Erythroblast (primary cell): ENCODE data around the gene ANKRD35.

Source experiments
- DNase-seq, 2 experiments: peaks; one replicate each; lab custom pipeline; 2025; lab: John Stamatoyannopoulos, UW
- GATA1 ChIP-seq: IDR thresholded peaks from 2 replicates; pipeline ENCODE4 v1.6.1; 2011; ENCODE audit warnings: low read depth, mild to moderate bottlenecking, control low read depth, low read length, moderate library complexity
- POLR2A ChIP-seq: IDR thresholded peaks from 2 replicates; pipeline ENCODE4 v1.6.1; 2011; ENCODE audit warnings: mild to moderate bottlenecking, low read length

Gene ANKRD35

DNA sequence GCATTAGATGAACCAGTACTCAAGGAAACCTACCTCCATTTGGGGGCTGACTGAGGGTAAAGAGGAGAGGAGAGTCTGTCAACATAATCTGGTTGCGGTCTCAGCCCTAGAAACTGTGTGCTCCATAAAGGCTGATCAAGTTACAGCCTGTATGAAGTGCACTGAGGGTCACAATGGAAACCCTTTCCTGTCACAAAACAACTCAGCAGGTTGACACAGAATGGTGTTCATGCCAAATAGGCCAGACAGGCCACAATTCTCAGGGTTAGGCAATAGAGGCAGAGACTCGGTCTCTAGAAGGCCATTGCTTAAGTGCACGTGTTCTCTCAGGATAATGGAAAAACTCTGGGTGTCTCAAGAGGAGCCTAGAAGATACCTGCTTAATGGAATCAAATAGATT lies 4.1 kb upstream of the ANKRD35 start:
- TF ChIP-seq GATA1 (no peak), POLR2A (no peak)
- no peak for DNase-seq

DNA sequence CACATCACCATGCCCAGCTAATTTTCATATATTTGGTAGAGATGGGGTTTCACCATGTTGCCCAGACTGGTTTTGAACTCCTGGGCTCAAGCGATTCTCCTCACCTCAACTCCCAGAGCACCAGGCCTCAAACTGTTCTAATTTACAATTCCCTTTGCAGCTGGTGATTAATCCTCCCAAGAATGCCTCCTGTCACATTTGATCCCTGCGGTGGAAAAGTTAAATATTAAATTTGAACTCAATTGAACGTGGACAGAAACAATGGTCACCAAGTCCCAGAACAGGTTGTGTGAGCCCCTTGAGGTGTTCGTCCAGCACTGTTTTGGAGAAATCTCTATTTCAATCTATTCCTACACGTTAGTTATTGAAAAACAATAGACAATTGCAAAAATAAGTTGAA lies 2.0 kb upstream of the ANKRD35 start:
- TF ChIP-seq GATA1, result no peak
- DNase-seq, result no peak

DNA sequence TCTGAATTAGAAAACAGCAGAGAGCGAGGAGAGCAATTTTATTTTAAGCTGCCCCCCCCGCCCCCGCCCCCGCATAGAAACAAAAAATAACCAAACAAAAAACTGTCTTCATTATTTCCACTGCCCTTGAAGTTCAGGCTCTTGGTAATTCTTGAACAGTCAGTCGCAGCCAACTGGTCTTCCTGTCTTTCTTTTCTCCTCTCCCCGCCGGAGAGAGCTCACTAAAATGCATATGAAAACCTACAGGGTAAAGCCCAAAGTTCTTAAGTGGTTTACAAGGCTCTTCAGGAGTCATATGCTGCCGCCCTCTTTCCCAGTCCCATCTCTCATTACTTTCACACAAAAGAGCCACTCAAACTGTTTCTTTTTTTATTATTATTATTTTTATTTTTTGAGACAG lies 1.1 kb upstream of the ANKRD35 start:
- TF ChIP-seq GATA1 (no peak), POLR2A (no peak)
- no peak for DNase-seq

DNA sequence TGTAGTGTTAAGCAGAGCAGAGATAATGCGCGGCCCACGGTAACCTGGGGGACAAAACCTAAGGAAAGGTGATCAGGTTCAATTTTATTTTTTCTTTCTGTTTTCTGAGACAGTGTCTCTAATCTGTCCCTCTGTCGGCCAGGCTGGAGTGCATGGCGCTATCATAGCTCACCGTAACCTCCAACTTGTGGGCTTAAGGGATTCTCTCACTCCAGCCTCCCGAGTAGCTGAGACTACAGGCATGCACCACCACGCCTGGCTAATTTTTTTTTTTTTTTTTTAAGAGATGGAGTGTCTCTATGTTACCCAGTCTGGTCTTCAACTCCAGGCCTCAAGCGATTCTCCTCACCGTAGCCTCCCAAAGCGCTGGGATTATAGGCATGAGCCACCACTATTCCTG lies 724 bp upstream of the ANKRD35 start:
- peak in 1 of 2 experiments; percentile 23 for DNase-seq
- TF ChIP-seq POLR2A, result no peak
- TF ChIP-seq GATA1, result no peak

DNA sequence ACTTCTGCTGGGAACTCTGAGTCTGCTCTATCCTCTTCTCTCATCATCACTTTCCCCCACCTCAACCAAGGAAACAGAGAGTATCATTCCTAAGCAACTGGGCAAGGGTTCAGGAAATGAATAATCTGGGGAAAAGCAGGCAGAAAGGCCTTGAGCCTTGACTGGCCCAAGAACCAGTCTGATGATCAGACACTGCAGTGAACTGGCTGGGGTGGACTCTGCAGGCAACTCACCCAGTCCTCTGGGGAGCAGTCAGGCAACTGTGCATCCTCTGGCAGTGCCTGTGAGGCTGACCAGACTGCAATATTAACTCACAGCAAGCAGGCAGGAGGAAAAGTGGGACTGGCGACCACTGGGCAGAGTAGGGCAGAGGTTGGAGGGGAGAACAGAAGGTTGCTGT lies 991 bp downstream of the ANKRD35 start:
- DNase-seq, result no peak
- no peak for TF ChIP-seq POLR2A

DNA sequence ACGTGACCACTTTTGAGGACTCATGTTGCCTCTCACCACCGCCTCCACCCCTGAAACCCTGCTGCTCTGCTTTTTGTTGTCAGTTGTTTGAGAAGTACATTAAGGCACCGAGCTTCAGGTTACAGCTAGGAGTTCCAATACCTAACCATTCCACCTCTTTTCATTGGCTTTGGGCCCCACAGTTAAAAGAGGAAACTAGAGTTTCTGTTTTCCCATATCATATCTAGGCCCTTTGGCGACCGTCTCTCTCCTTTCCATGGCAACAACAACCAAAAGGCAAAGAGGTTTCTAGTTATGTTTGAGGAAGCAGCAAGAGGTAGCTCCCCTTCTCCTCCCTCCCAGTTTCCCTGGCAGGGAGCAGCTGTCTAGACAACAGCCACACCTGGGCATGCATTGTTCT lies 5.9 kb downstream of the ANKRD35 start:
- TF ChIP-seq POLR2A (no peak), GATA1 (no peak)
- no peak for DNase-seq

DNA sequence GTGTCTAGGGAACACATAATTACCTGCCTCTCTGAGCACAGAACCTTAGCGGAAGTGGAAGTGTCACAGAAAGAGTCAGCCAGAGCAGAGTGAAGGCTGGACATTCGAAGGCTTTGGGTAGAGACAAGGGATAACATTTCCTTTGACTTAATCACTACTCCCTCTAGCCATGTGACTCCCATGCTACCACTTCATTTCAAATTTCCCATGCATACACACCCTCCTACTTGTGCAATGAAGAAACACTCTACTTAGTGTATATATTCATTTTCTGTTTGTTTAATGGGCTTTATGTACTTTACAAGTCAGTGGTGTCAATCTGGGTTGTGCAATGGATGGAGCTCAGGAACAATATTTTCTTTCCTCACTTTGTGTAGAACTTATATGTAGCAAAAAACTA lies 6.9 kb downstream of the ANKRD35 start:
- no peak for TF ChIP-seq POLR2A
- no peak for TF ChIP-seq GATA1

DNA sequence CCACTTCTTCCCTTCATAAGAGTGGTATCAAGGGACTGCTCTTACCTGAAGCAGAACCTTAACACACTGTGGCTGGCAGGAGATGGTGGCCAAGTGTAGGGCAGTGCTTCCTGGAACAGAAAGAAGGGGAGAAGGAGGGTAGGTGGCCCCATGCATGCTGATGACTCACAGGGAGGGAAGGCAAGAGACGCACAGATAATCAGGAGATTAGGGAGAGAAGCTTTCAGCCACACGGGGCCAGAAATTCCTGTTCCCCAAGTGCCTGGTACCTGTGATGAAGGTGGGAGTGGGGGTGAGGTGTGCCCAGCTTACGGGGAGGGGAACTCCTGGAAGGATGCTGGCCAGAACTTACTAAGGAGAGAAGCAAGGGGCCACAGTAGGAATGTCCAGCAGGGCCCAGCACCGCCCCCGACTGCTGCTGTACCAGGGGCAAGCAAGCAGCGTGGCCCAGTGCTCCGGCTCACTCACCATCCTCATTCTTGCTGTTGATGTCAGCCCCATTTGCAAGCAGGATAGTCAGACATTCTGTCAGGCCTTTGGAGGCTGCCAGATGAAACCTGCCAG lies 7.7 kb downstream of the ANKRD35 start:
- no peak for TF ChIP-seq GATA1
- no peak for TF ChIP-seq POLR2A
- peak; percentile 46 to 64 for DNase-seq

More for the DNA sequence above, 6.9 kb downstream of the ANKRD35 start:
- DNase-seq, result no peak

DNA sequence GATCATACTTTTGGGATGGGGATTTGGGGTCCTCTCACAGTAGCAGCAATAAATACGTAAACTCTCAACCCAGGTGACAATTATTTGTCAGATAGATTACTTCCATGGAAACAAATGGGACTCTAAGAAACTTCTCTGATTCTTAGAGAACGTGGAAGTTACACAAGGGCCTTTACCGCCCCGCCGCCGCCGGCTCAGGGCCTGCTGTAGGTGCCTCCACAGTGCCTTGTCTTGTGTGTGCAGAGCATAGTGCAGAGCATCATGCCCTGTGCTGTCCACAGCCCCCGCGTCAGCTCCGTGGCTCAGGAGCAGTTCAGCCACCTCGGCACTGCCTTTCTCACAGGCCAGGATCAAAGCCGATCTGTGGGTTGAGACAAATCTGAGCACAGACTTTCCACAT lies 11.0 kb downstream of the ANKRD35 start:
- TF ChIP-seq GATA1, result no peak
- no peak for TF ChIP-seq POLR2A
- DNase-seq, result no peak

DNA sequence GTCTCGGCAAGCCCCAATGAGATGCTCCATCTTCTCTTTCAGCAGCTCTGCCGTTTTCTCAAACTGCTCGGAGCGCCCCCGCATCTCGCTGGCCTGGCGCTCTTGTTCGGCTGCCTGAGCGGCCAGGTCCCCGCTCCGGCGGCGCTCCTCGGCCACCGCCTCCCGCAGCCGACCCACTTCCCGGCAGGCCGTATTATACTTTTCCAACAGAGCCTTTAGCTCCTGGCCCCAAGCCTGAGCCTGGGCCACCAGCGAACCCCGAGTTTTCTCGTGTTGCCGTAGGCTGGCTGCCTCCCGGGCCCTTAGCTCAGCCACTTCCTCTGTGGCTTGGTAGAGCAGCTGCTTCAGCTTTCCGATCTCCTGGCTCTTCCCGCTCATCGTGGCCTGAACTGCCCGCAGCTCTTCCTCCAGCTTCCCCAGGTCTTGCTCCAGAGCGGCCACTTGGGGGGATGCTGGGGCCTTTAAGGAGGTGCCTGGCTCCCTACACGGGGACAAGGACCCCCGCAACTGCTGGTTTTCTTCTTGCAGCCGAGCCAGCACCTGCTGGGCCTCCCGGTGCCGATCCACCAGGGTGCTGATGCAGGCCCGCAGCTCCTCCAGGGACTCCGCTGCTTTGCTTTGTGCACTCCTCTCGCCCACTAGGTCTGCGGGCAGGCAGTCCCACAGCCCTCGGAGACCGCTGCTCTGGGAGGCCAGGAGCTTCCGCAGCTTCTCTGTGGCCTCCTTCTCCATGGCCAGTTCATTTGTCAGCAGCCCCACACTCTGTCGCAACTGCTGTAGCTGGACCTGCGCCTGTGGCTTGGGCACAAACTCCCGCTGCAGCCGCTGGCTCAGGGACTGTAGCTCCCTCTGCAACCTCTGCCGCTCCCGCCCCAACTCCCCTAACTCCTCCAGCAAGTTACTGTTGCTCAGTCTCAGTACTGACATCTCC lies 13.4 kb downstream of the ANKRD35 start:
- DNase-seq, result no peak
- TF ChIP-seq GATA1 (no peak), POLR2A (no peak)

DNA sequence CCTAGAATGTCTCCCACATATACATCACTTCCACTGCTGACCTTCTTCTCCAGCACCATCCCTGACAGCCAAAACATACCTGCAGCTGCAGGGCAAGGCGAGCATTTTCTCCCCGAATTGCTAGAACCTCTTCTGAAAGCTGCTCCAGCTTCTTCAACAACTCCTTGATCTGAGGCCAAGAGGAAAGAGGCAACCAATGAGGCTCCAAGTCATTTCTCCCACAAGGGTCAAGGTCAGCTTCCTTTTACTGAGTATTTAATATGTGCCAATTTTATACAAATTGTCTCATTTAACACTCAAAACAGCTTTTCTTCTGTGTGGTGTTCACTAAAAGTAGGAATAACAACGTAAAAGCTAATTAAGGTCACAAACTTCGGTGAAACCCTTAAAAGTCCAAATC lies 17.4 kb downstream of the ANKRD35 start:
- no peak for DNase-seq
- TF ChIP-seq POLR2A (no peak), GATA1 (no peak)

DNA sequence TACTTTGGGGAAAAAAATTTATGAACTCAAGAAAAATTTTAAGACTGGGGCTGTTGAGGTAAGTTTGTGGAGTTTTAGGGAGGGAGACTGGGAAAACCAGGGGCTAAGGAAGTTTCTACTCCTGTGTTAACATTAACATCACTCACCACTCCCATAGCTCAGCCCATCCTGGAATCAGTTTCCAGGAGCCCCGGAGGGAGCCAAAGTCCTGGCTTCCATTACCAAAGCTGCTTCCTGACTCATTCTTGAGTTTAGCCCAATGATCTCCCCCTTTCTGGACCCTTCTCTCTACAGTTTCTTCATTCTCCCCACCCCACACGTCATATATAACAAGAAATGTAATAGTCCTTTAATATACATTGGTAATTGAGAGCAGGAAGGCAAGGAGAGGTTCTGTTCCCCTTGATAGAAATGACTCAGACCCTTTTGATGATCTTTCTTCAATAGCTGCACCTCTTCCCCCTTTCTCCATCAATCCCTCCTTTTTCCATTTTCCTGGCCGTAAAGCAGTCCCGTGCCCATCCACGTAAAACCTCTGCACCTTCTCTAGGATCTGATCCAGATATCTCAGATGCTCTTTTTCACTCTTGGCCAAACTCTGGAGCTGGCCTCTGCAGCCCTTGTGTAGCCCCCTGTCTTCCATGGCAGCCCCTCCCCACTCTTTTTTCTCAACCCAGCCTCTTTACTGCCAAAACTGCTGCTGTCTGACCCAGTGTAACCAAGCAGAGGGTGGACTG lies 22.2 kb downstream of the ANKRD35 start:
- TF ChIP-seq POLR2A (no peak), GATA1 (no peak)
- no peak for DNase-seq

DNA sequence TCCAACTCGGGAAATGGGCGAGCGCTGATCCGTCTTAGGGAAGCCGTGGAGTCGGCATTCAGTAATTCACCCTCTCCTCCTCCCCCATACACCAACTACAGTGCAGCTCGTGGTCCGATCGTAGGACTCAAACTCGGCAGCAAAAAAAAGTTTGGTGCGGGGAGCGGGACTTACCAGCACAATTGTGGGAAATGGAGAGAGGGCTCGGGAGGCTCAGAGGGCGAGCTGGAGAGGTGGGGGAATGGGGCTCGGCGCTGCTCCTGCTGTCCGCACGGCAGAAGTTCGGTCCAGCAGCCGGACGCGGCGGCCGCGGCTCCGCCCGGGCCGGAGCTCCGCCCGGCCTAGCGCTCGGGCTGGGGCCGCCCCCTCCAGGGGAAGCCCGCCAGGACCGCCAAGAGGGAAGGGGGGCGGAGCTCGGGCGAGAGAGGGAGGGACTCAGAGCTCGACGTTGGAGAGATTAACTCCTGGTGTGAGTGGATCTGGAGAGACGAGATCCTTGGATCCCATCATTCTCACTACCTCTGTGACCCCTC lies 26.1 kb downstream of the ANKRD35 start:
- DNase-seq, result peak; percentile 88
- TF ChIP-seq GATA1, result no peak
- peak; percentile 81 for TF ChIP-seq POLR2A

DNA sequence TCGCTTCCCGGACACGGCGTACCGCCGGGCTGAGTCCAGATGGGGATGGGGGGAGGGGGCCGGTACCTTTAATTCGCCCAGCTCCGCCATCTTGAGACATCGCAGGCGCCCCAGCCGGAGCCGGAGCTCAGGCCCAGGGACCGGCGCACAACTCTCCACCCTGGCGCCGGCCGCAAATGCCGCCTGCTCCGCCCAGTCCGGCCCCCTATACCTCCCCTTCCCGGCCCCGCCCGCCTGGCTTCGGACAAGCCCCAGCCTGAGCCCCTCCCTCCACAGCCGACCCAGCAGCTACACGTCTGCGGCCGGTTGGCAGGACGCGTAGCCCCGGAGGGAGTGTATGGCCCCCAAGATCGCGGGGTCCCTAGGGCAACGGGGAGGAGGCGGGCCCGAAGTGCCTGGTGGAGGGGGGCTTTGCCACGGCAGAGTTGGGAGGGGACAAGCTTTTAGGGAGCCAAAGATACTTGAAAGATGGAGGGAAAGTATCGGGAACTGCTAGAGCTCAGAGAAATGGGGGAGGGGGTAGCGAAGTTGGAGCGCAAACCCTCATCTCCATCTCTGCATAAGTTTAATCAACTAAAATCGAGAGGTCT lies 26.7 kb downstream of the ANKRD35 start, which contains the start of gene PIAS3:
Gene PIAS3, minus strand, starts transcription at position 181 of the 590 bp plus-strand sequence. Its CDS starts 91 bp downstream, at position 90.
- TF ChIP-seq GATA1, result no peak
- no peak for TF ChIP-seq POLR2A
- peak; percentile 91 to 92 for DNase-seq
